DMS153 treated with DMSO at 0.1 percent for 48 hours (cell line): ENCODE measurements around the gene POLE3.
"Not testable (repeated sequence)": the region's sequence is repeated elsewhere in the genome, so short reads cannot be mapped to it uniquely, and the experiment has no call there.

Experiments
- DNase-seq: peaks from one replicate; lab custom pipeline; 2025; ENCODE audit not compliant: unreplicated experiment; lab: John Stamatoyannopoulos, UW

Gene POLE3

GRCh38 chr9:113406353-113406752 lies 4.1 kb downstream of the POLE3 start:
- DNase-seq, result not testable (repeated sequence)

GRCh38 chr9:113403646-113404045 lies 6.8 kb downstream of the POLE3 start:
- no peak for DNase-seq

GRCh38 chr9:113401027-113401792 lies 9.3 kb downstream of the POLE3 start, which contains the start of gene ALAD:
Gene ALAD, minus strand, starts transcription at chr9:113401284. Its CDS starts 7,725 bp downstream, at chr9:113393559.
- peak; percentile 96 for DNase-seq

DNA sequence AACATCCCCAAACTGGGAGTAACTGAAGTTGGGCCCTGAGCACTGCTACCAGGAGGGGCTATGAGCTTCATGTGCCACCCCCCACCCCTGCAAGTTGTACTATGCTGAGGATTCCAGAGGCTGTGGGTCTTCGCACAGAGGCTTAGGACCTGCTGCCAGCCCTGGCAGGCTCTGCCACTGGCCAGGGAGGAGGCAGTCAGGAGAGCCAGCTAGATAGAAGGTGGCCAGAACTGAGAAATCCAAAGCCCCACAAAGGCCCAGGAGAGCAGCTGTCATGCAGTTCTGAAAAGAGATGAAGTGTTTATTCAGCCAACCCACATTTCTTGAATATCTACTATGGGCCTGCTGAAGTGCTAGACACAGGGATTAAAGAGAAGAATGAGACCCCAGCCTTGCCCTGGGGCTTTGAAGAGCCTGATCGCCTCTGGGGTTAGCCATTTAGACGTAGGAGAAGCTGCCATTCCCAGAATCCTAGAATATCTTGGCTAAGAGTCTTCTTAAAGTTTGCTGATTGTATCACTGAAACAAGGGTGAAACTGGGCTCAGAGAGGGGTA lies 10.8 kb downstream of the POLE3 start:
- no peak for DNase-seq

DNA sequence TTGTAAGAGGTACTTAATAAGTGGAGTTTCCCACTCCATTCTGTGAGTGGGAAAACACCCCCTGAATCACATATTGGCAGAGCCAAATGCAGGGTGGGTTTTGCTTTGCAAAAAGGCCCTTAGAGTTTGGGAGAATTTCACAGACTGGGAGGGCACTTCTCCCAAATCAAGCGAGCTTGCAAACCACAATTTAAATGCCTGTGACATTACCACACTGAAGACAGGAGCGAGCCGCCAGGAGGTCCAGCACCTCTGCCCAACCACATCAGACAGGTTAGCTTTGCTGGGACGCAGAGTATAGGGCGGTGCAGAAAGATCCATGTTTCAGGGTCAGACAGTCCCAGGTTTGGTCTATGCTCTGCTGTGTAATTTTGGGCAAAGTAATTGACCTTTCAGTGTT lies 11.7 kb downstream of the POLE3 start:
- no peak for DNase-seq

DNA sequence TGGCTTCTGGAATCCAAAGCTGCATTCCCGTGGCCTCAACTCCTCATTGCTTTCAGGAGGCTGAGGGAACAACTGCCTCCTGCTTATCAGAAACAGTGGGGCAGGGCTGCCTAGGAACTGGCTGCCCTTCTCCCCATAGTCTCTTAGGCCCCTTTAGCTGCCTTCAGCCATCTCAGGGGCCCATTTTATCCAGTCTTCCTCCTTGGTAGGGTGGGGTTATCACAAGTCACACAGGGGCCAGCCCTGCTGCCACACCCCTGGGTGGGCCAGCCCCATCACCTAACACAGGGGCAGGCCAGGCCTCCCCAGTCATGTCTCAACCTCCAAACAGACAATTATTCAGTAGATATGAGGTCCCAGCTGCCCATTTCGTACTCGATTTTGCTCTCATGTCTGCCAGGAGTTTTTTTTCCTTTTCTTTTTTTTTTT lies 13.3 kb downstream of the POLE3 start:
- no peak for DNase-seq

- no peak for DNase-seq
Measured at GRCh38 chr9:113395000-113395861, 15.2 kb downstream of the POLE3 start.

DNA sequence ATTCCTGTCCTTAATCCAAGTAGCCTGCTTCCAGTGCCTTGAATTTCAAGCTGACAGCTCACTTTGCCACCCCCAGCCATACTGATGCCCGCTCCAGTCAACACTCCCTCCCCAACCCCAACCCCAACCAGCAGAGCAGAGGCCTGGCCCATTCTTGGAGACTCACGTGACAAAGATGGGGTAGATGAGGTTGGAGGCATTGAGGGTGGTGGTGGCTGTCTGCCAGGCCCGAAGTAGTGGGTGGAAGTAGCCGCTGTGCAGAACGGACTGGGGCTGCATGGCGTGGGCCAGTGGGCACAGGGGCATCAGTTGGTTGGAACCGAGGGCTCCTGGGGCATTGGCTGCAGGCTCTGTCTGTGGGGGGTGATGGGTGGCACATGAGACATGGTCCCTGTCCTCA lies 17.2 kb downstream of the POLE3 start:
- no peak for DNase-seq

DNA sequence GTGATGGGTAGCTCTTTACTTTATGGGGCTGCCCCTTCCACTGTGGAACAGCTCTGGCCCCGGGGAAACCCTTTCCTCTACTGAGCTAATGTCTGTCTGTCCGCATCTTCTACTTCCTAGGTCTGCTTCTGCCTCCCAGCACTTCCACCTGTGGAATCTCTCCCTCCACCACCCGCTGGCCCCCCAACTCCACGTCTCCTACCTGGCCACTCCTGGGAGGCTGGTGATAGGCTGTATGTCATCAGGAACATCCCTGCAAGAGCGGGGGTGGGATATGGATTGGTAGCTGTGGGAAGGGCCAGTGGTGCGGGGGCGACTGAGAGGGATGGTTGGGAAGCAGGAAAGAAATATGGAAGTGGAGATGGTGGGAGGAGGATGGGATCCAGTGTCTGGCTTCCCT lies 18.6 kb downstream of the POLE3 start:
- no peak for DNase-seq

- DNase-seq, result no peak
Measured at GRCh38 chr9:113390192-113390960, 20.1 kb downstream of the POLE3 start.

- DNase-seq, result no peak
Measured at GRCh38 chr9:113389451-113389850, 21.0 kb downstream of the POLE3 start.

GRCh38 chr9:113388833-113389232 lies 21.6 kb downstream of the POLE3 start:
- no peak for DNase-seq

- no peak for DNase-seq
Measured at GRCh38 chr9:113387560-113388230, 22.8 kb downstream of the POLE3 start.

DNA sequence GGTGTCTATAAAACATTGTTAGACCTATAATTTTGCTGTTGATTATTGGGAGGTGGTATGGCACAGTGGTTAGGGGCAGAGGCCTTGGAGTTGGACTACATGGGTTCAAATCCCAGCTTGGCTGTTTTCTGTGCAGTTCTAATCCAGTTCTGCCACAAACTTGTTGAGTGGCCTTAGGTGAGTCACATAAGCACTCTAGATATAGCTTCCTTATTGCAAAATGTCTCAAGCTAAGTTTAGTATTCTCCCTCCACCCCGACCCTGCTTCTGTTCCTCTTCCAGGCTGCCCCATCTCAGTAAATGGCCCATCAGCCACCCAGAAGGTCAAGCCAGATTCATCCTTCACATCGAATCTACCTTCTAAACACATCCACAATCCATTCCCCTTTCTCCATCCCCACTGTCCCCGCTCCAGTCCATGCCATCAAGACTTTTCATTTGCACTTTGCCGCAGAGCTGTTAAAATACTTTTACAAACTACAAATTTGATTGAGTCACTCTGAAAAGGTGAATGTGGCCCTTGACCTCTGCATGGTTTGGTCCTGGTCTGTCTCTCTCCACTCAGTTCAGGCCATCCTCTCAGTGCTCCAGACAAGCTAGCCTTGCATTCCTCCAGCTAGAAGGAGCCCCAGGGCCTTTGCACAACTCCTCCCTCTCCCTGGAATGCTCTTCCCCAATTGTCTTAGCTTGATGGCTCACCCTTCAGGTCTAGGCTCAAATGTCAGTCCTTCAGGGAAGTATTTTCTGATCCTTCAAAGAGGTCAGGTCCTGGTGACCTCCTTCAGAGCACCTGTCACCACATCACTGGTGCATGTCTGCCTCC lies 23.7 kb downstream of the POLE3 start:
- DNase-seq, result no peak

GRCh38 chr9:113381909-113382411 lies 28.5 kb downstream of the POLE3 start:
- DNase-seq, result no peak

DNA sequence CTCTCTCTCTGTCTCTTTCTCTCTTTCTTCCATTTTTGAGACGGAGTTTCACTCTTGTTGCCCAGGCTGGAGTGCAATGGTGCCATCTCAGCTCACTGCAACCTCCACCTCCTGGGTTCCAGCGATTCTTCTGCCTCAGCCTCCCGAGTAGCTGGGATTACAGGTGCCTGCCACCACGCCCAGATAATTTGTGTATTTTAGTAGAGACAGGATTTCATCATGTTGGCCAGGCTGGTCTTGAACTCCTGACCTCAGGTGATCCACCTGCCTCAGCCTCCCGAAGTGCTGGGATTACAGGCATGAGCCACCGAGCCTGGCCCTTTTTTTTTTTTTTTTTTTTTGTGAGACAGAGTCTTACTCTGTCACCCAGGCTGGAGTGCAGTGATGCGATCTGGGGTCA lies 29.0 kb downstream of the POLE3 start:
- DNase-seq, result not testable (repeated sequence)

DNA sequence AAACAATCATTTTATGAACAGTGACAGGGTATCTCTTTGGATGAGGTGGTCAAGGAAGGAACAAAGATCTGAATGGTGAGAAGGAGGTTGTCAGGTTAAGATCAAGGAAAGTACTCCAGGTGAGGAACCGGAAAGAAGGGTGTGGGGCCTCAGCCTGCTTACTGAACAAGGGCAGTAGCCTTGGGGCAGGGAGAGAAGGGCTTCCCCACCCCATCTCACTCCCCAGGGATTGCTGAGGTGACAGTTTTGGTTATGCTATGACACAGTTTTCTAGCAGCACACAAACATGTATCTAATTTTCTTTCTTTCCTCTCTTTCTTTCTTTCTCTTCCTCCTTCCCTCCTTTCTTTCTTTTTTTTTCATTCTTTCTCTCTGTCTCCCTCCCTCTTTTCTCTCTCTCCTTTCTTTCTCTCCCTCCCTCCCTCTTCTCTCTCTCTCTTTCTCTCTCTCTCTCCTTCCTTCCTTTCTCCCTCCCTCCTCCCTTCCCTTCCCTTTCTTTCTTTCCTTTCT lies 29.6 kb downstream of the POLE3 start:
- no peak for DNase-seq

- not testable (repeated sequence) for DNase-seq
Measured at GRCh38 chr9:113379829-113380210, 30.7 kb downstream of the POLE3 start.
